HG02798 (cell line): Measurements from ENCODE around the gene HAPSTR1.

Experiments used
- ATAC-seq: cut with Tn5 transposase; IDR thresholded peaks from one replicate; pipeline ENCODE4 v1.9.1; 2021; ENCODE audit warnings: mild to moderate bottlenecking; ENCODE audit not compliant: unreplicated experiment, poor library complexity

Gene HAPSTR1

DNA sequence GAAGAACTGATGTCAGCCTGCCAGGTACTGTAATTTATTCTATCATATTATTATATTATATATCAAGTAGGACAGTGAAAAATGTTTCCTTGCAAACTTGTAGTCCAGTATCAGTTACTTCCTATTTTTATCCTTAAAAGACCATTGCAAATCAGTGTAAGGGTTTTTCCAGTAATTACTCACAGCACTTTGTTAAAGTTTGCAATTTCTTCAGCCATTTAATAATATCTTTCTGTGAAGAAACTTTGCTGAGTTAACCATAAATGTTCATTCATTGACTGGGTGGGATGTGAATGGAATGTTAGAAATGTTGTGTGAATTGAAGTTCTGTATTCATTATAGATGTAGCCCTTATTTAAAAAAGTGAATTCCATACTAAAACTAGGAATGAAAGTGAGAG is 26.7 kb downstream of the HAPSTR1 start:
- ATAC-seq: no peak

- no peak for ATAC-seq
Observed at GRCh38 chr16:9119795-9120194, 28.4 kb downstream of the HAPSTR1 start.

DNA sequence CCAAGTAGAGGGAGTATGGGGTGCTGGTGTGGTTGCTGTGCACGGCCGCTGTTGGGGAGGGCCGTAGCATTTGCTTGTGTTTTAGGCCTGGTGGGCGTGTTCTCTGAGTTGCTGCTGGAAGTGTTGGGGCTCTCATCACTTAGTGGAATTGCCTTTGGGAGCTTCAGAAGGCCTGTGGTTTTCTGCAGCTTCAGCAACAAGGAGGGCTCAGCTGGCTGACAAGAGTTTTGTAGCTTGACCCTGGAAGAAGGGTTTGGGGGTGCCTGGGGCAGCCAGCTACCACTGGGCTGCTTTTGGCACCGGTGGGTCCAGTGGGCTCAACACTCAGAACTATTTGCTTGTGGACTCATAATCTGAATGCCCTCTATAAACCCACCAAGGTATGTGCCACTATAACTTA is 30.9 kb downstream of the HAPSTR1 start:
- no peak for ATAC-seq

- no peak for ATAC-seq
Observed at GRCh38 chr16:9122969-9123368, 31.5 kb downstream of the HAPSTR1 start.

DNA sequence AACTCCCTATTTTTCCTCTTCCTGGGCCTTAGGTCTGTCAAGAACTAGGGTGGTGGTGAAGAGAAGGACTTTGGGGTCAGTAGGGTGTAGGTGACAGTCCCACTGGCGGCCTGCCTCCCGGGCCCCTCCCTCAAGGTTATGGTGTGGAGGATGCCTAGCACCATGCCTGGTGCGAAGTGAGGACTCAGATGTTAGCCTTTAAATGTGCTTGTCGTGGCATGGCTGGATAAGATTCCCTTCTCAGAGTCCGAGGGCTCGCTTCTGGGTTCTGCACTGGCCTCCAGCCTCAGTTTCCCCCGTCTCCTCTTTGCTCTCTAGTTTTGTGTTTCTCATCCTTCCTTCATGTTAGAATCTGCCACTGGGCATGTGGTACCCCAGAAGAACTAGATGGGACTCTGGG is 32.0 kb downstream of the HAPSTR1 start:
- no peak for ATAC-seq

- no peak for ATAC-seq
Observed at GRCh38 chr16:9123871-9124270, 32.4 kb downstream of the HAPSTR1 start.

- no peak for ATAC-seq
Observed at GRCh38 chr16:9124444-9124843, 33.0 kb downstream of the HAPSTR1 start.

- no peak for ATAC-seq
Observed at GRCh38 chr16:9124908-9125584, 33.6 kb downstream of the HAPSTR1 start.

DNA sequence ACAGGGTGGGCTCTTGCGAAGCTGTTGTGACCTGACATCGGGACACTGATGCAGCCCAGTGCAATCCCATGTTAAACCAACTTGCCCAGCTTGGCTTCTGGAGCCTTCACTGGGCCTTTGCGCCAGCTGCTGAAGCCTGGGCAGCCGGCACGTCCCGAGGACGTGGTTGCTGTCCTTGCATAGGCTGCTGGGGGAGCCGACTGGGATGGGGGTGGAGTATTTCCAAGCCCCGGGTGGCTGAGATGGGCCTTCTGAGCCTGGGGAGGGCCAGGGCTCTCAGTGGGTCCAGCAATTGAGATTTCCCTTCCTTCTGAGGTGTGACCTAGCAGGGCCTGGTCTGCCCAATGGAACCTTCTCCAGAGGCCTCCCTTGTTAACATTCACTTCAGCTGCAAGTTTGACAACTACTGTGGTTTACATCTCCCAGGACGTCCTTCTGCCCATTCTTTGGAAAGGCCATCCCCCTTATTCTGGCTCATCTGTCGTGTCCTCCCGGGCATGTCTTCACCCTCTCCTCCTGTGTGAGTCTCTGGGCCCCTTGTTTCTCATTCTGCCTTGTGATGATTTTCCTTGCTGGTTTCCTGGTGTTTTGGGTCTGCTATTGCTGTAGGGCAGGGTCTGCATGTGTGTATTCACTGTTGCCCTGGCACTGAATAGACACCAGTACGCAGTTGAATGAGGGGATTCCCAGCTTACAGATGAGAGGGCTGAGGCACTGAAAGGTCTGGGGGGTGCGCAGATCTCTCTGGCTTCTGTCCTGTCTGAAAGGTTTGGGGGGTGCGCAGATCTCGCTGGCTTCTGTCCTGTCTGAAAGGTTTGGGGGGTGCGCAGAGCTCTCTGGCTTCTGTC is 34.4 kb downstream of the HAPSTR1 start:
- no peak for ATAC-seq

DNA sequence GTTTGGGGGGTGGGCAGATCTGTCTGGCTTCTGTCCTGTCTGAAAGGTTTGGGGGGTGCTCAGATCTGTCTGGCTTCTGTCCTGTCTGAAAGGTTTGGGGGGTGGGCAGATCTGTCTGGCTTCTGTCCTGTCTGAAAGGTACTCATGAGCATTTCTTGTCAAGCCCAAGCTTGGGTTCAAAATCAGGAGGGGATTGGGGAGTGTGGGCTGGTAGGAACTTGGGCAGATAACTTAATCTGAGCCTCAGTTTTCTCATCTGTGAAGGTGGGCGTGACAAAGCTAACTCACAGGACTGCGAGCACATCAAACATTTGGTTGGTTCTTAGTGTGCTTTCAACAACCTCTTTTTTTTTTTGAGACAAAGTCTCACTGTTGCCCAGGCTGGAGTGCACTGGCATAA is 35.2 kb downstream of the HAPSTR1 start:
- no peak for ATAC-seq

GRCh38 chr16:9128346-9129342 is 37.2 kb downstream of the HAPSTR1 start:
- no peak for ATAC-seq

DNA sequence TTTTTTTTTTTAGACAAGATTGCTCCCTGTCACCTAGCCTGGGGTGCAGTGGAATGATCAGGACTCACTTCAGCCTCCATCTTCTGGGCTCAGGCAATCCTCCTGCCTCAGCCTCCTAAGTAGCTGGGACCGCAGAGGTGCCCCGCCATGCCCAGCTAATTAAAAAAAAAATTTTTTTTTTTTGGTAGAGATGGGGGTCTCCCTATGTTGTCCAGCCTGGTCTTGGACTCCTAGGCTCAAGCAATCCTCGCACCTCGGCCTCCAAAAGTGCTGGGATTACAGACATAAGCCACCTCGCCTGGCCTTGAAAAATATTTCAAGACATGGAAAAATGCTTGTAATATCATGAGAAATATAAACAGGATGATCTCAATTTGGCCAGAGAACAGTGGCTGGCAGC is 42.9 kb downstream of the HAPSTR1 start:
- no peak for ATAC-seq

GRCh38 chr16:9134739-9135138 is 43.3 kb downstream of the HAPSTR1 start:
- peak; percentile 48 for ATAC-seq

DNA sequence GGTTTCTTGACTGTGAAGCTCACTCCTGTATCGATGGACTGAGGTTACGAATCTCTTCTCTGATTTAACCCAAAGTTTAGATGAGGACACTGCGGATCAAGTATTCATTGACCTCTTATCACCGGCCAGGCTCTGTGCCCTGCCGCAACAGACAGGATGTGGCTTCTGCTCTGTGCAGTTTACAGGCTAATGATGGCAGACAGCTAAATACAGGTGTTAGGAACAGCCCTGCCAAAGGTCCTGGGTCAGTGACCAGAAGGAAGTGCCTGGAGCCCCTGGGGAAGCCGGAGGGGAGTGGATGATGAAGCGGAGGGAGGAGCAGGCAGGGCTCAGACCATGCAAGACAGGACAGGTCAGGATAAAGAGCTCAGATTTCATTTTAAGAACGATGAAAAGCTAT is 44.4 kb downstream of the HAPSTR1 start:
- peak; percentile 50 for ATAC-seq

- ATAC-seq: no peak
Observed at GRCh38 chr16:9136596-9136995, 45.2 kb downstream of the HAPSTR1 start.

DNA sequence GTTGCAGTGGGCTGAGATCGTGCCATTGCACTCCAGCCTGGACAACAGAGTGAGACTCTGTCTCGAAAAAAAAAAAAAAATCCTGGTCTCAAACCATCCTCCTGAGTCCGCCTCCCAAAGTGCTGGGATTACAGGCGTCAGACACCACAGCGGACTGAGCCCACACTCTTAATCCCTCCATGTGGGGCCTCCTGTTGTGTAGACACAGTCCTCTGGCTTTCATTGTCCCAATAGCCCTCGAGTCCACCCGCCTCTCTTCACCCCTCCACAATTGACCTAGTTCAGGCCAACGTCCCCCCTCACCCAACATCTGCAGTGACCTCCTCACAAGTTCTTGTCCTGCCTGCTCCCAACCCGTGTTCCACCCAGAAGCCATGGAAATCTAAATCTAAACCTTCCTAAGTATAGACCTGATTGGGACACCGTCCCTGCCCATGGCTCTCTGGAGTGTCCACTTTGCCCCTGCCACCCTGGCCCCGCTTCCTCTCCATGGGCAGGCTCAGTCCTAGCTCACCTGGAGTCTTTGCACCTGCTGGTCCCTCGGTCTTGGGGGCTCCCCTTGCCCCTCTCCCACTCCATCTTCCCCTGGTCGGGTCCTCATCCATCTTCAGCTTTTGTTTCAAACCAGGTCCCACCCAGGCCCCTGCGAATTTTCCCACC is 46.7 kb downstream of the HAPSTR1 start:
- no peak for ATAC-seq

- ATAC-seq: peak; percentile 56
Observed at GRCh38 chr16:9138731-9139501, 47.5 kb downstream of the HAPSTR1 start.

- peak; percentile 51 for ATAC-seq
Observed at GRCh38 chr16:9139965-9140364, 48.5 kb downstream of the HAPSTR1 start.
